H4 (cell line): ENCODE data around the gene CTNNBL1. TPM values are rescaled to one million over a fixed set of nuclear protein-coding genes. Genes with fewer than 3 reads are reported as not detected.

ENCODE experiments used
- DNase-seq: peaks from one replicate; pipeline ENCODE4 v3.0.0-alpha.2; 2015; ENCODE audit warnings: low spot score
- total RNA-seq: library from RNA; depleted of rRNA; stranded (reverse); fragments of >200 nt; shearing (Covaris generic); gene quantifications from 2 replicates; pipeline ENCODE4 v1.2.3, GENCODE V29; 2014

Gene CTNNBL1
- total RNA-seq, 1 experiment from 2014 or later: 39.8 TPM

DNA sequence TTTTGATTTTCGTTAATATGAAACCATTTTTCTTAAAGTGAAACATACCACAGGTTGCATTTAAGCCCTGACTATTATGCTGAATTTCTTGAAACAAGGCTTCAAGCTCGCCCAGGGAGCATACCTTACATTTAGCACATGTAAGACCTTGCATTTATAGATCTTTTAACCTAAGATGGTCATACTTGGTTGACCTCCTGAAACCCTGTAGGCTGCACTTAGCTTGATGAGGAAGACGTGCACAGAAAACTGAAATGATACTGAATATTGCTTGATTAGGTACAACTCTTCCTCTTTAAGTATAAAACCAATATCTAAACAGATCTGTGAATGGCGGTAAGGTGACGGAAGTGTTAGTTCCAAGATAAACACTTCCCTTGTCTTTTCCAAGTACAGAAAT lies 82.2 kb downstream of the CTNNBL1 start:
- no peak for DNase-seq

DNA sequence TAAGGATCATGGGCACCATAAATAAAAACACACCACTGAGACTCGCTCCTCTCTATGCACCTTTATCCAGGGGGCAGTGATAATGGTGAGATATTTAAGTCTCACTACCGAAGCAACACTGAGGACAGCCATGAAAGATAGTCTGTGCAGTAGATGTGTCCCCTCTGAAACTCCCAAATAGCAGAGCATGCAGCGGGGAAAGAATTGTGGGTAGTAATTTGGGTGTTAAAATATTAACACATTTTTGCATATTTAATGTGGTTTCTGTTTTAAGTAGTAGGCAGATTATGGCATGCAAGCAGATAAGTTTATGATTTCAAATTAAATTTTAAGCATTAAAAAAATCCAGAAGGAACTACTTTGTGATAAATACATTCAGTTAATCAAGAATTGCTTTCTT lies 82.7 kb downstream of the CTNNBL1 start:
- no peak for DNase-seq

GRCh38 chr20:37777012-37777950 lies 83.5 kb downstream of the CTNNBL1 start:
- no peak for DNase-seq

DNA sequence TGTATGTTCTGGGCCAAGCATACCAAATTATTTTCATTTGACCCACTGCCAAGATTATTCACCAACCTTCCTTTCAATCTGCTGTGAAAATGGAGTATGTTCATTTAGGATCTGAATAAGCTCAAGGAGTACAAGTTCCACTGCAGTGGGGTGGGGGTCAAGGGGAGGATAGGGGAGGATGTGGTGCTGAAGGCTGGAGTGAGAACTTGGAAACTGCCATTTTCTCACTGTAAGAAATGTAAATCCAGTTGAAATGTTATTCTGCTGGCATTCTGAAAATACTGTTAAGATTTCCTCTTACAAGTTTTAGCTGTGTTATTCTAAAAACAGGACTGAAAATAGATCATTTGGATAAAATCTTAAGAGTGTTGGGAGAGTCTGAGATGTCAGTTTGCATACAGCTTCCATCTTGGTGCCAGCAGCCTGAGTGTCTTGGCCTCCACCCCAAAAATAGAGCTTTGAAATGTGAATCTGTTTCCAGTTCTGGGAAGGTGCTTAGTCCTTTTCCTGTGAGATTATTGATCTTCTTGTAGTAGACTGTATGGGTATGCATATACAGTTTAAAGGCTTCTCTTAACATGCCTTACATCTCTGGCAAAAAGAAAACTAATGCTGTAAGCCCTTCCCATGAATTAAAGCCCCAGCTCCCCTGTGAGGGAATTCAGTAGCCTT lies 84.3 kb downstream of the CTNNBL1 start:
- no peak for DNase-seq

GRCh38 chr20:37781626-37782025 lies 87.8 kb downstream of the CTNNBL1 start:
- DNase-seq: no peak

- no peak for DNase-seq
Measured at GRCh38 chr20:37786043-37786442, 92.2 kb downstream of the CTNNBL1 start.

- DNase-seq: no peak
Measured at GRCh38 chr20:37789408-37789807, 95.6 kb downstream of the CTNNBL1 start.

DNA sequence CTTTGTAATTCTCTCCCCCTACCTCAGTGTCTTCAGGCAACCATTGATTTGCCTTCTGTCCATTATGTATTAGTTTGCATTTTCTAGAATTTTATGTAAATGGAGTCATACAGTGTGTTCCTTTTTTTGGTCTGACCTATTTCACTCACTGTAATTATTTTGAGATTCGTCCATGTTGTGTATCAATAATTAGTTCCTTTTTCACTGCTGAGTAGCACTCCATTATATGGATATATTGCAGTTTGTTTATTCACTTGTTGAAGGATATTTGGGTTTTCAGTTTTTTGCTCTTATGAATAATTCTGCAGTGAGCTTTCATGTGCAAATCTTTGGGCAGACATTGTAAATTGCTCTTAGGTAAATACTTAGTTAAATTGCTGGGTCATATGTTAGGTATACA lies 97.1 kb downstream of the CTNNBL1 start:
- no peak for DNase-seq

DNA sequence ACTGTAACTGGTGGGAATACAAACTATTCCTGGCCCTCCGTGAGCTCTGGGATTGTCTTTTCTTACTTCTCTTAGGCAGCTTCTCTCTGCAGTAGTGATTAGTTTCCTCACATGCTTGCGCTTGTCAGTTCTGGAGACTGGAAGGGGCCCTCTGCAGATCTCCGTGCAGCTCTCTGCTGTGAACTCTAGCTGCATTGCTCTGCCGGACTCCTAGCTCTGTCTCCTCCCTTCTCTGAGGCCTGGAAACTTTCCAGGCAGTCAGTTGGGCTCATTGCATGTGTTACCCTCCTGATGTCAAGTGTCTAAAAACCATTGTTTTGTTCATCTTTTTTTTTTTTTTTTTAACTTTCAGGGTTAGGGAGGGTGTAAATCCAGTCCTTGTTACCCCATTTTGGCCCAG lies 102.3 kb downstream of the CTNNBL1 start:
- no peak for DNase-seq

- DNase-seq: no peak
Measured at GRCh38 chr20:37796733-37797132, 102.9 kb downstream of the CTNNBL1 start.

GRCh38 chr20:37797669-37798175 lies 103.9 kb downstream of the CTNNBL1 start:
- DNase-seq: no peak

DNA sequence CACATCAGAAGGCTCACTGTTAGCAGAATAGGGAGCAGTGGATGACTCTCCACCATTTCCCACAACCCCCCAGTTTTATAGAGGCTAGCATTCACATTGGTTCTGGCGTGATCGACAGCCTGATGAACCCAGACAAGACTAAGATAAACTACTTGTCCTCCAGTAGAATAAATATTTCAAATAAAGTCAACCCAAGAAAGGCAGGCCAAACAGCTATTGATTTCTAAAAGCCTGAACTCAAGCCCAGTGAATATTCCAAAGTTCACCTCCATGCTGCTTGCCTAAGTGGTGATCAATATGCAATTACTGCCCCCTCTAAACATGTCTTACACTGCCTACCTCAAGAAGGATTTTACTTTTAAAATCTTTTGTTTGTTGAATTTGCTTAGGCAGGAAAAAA lies 104.5 kb downstream of the CTNNBL1 start:
- no peak for DNase-seq

DNA sequence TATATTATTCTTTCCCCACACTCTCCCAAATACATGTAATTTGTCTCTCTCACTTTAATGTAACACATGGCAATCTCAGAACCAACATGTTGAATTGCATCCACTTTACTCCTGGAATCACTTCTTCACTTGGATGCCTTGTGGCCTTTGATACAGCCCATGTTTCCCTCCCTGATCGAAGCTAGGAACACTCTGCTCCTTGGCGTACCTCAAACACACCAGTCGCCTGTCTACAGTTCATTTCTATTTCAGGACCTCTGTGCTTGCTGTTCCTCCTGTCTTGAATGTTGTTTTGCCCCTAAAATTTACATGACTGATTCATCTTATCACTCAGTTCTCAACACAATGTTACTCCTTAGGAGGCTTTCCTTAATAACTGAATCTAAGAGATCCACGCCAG lies 106.8 kb downstream of the CTNNBL1 start:
- no peak for DNase-seq

- DNase-seq: no peak
Measured at GRCh38 chr20:37801921-37802320, 108.1 kb downstream of the CTNNBL1 start.

GRCh38 chr20:37803438-37804307 lies 109.8 kb downstream of the CTNNBL1 start:
- DNase-seq: no peak

DNA sequence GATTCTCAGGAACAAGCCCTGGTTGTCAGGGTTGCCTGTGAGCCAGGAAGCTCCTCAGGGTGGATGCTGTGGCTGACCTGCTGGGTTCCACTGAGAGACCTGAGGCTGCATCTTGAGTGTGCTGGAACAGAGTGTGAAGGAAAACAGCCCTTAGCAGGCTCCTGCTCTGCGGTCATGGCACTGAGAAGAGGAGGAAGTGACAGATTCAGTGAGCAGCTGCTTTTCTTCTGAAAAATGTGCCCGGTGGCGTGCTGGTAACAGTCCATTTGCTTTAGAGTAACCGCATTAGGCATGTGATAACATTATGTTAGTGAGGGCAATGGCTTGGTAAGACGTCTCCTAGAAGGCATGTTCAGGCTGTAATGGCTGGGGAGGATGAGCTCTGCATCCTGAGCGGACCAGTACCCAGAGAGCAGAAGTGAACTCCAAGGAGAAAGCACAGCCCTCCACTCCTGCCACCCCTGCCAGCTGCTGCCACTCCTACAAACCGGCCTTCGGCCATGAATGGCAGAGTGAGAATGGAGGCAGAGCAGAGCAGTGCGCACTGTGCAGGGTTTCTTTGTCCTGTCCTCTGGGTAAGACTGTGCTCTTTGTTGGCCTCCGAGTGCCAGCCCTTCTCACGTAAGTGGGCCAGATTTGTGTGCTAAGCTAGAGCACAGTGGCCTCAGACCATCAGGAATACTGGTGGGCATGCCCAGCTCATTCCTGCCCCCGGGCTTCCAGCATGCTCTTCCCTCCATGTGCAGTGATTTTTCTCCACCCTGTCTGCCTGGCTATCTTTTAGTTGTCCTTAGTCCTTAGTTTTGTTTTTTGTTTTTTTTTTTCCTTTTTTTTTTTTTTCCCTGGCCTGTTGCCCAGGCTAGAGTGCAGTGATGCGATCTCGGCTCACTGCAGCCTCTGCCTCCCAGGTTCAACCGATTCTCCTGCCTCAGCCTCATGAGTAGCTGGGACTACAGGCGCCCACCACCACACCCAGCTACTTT lies 111.0 kb downstream of the CTNNBL1 start:
- no peak for DNase-seq

DNA sequence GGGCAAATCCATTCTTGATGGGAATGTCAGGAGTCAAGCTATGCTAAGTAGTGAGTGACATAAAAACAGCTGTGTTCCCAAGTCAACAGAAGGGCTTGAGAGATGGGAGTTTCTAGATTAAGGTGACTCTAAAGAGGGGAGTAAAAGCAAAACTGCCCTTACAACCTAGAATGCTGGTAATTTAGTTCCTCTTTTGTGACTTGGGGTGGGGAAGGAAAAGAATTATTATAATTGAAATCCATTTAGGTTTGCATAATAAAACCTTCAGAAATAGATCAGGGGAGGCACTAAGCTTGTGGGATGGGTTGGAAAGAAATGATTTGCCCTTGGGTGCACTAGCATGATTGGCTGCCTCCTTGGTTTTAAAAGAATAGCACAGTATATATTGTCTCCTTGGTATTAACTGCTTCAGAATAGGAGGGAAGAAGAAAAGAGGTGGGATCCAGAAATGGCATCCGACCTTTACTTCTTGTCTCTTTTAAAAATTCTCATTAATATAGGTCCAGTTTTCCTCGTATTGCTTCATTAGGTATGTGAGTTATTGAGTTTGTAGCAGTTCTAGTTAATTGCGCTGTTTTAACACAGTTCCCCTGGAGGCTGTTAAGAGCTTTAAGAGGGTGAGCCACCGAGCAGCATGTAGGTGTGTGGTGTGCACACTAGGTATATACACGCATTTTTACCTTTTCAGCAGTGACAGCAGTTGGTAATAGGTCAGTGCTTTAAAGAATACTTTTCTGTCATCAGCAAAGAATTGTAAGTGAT lies 113.8 kb downstream of the CTNNBL1 start:
- DNase-seq: no peak

DNA sequence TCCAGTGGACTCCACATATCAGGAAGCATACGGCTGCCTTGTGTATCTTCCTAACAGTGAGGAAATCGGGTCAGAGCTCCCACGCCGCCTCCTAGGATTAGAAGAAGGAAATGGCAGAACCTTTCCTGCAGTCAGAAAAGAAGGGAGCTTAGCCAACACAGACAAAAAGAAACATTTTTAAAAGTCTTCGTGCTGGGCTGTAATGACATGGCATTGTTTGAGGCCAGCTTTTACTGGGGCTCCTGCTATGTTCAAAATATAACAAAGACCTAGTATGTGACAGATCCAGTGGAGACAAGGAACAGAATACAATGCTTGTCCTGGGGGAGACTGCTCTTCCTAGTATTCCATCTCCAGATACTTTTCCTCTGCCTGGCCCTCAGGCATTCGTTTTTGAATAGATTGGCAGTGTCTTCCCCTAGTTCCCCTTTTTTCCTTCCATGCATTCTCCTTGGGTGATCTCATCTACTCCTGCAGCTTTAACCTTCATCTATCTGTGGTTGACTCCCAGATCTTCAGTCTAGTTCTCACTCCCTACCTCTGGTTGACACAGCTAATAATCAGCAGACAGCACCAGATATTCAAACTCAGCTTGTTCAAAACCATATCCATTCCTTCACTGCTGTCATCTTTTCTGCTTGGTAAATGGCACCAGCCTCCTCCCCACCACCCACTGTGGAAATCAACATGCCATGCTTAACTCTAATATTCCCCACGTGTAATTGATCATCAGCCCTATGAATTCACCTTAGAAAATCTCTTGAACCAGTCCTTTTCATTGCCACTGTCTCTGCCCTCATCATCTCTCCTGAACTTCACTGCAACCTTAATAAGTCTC lies 114.6 kb downstream of the CTNNBL1 start:
- no peak for DNase-seq

- no peak for DNase-seq
Measured at GRCh38 chr20:37810027-37810426, 116.2 kb downstream of the CTNNBL1 start.
